Upper lobe of right lung (tissue), 1 donor: Measurements from ENCODE around the gene SFT2D1. TPM values are rescaled to one million over a fixed set of nuclear protein-coding genes. Genes with fewer than 3 reads are reported as not detected.

Source experiments
- ATAC-seq: fragments of 200-7000 bp; cut with Tn5 transposase; one replicate; pipeline ENCODE4 v1.9.1; 2020; ENCODE audit warnings: mild to moderate bottlenecking, moderate library complexity
- DNase-seq: peaks from one replicate; pipeline ENCODE4 v3.0.0-alpha.2; 2020
- H3K27ac ChIP-seq: fragments of 200-600 bp; one replicate; pipeline ENCODE4 v1.8.0; 2022
- H3K27me3 ChIP-seq: fragments of 200-600 bp; one replicate; pipeline ENCODE4 v1.8.0; 2022; ENCODE audit warnings: mild to moderate bottlenecking
- H3K36me3 ChIP-seq: fragments of 200-600 bp; one replicate; pipeline ENCODE4 v1.8.0; 2022
- H3K4me1 ChIP-seq: fragments of 200-600 bp; one replicate; pipeline ENCODE4 v1.8.0; 2022
- H3K4me3 ChIP-seq: fragments of 200-600 bp; one replicate; pipeline ENCODE4 v1.8.0; 2022; ENCODE audit warnings: mild to moderate bottlenecking
- H3K9me3 ChIP-seq: fragments of 200-600 bp; one replicate; pipeline ENCODE4 v1.8.0; 2022
- intact Hi-C: fragments of 100-400 bp; cut with DNase I; formaldehyde crosslinking; loops from one replicate; pipeline ENCODE4 v1.11.0; 2022
- total RNA-seq: library from RNA; stranded (reverse); fragmentation: NEBNext Ultra II Directional; extraction: Animal tissue kit (Norgen Biotek cat#: 25700); gene quantifications from one replicate; pipeline ENCODE4 v1.2.1, GENCODE V29; 2021
- TF ChIP-seq, protein P1 (sequence below): fragments of 200-600 bp; IDR thresholded peaks from one replicate; pipeline ENCODE4 v1.8.0; 2022; ENCODE audit warnings: antibody characterized with exemption
- donor health status: DM: no; HTN: yes; CAD: no; lungs with severe emphysema.

SFT2D1 gene
- total RNA-seq, 1 donor from 2014 or later, result 49.7 TPM

DNA sequence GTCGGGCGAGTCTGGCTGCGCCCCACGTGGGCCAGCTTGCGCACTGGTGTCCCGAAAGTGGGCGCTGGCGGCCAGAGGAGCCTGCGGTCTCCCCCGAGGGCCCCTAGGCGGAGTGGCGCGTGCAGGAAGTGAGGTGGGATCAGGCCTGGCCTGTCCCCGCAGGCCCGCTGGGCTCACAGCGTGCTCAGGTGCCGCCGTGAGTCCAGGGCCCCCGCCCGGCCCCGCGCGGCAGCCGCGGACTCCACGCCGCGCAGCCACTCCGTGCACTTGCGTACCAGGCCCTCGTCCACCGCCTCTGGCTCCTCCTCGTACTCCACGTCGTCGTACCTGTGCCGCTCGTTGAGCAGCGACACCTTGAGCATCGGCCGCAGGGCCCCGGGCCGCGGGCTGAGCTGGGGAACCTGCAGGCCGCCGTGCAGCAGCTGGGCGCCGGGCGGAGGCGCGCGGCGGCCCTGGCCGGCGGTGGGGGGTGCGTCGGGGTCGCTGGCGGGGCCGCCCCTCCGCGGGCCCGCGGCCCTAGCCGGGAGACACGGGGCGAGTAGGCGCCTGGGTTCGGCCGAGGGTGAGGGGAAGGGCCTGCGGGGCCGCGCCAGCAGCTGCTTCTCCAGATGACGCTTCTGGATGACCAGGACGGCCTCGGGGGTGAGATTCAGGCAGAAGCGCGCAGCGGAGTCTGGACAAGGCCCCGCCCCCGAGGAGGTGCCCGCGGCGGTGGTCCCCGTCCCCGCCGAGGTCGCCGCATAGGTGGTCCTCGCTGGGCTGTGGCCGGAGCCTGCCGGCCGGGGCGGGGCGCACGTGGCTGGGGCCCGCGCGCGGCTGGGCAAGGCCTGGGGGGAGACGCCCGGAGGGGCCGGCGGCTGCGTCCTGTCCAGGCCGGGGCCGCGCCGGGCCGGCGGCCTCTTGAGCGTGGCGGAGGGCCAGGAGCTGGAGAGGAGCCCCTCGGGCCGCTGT is 35.0 kb downstream of the SFT2D1 start:
- TF ChIP-seq, protein P1, sequence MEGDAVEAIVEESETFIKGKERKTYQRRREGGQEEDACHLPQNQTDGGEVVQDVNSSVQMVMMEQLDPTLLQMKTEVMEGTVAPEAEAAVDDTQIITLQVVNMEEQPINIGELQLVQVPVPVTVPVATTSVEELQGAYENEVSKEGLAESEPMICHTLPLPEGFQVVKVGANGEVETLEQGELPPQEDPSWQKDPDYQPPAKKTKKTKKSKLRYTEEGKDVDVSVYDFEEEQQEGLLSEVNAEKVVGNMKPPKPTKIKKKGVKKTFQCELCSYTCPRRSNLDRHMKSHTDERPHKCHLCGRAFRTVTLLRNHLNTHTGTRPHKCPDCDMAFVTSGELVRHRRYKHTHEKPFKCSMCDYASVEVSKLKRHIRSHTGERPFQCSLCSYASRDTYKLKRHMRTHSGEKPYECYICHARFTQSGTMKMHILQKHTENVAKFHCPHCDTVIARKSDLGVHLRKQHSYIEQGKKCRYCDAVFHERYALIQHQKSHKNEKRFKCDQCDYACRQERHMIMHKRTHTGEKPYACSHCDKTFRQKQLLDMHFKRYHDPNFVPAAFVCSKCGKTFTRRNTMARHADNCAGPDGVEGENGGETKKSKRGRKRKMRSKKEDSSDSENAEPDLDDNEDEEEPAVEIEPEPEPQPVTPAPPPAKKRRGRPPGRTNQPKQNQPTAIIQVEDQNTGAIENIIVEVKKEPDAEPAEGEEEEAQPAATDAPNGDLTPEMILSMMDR, result no peak
- Histone ChIP-seq H3K36me3 (no peaks in the 10 kb centered on the region), H3K9me3 (no peaks in the 10 kb centered on the region), H3K27me3 (peaks cover 55% of the 10 kb centered on the region), H3K4me3 (peak overlapping the region; percentile 46), H3K4me1 (peaks cover 13% of the 10 kb centered on the region), H3K27ac (no peak overlapping the region)
- intact Hi-C loops, result no loop called here
- no peak for DNase-seq
- ATAC-seq, result peak; percentile 57

DNA sequence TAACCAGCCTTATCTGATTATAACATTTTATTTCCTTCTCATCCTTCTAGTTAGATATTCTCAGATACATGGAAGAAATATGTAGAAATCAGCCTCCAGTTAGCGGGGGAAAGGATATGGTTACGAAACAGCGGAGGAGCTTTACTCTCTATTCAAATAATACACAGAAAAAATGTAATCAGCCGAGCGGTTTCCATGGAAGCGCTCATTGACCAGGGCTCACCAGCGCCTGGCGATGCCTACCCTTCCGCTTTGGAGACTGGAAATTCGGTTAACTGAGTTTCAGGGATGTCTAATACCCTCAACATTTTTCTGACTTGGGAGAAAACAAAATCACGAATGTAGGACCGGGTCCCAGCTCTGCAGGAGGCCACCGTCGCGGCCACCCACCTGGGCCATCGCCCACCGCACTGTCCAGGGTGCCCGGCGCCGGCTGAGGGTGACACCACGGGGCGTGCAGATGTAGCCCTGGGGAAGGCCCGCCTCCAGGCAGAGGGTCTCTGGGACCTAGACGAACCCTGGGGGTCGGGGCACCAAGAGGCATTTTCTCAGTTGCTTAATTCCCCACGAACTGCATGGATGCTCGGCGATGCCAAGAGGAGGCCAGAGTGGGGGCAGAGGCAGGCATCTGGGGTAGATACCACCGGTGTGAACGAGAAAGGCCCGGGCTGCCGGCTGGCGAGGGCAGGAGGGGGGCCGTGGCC is 35.8 kb downstream of the SFT2D1 start:
- no peaks in the 10 kb centered on the region for H3K9me3 ChIP-seq
- TF ChIP-seq, protein P1, result no peak
- peaks cover 57% of the 10 kb centered on the region for H3K27me3 ChIP-seq
- H3K4me3 ChIP-seq, result peak overlapping the region; percentile 21
- no peaks in the 10 kb centered on the region for H3K36me3 ChIP-seq
- ATAC-seq (peak; percentile 4), DNase-seq (no peak)
- intact Hi-C loops, result no loop called here
- H3K27ac ChIP-seq, result no peak overlapping the region
- peaks cover 13% of the 10 kb centered on the region for H3K4me1 ChIP-seq

DNA sequence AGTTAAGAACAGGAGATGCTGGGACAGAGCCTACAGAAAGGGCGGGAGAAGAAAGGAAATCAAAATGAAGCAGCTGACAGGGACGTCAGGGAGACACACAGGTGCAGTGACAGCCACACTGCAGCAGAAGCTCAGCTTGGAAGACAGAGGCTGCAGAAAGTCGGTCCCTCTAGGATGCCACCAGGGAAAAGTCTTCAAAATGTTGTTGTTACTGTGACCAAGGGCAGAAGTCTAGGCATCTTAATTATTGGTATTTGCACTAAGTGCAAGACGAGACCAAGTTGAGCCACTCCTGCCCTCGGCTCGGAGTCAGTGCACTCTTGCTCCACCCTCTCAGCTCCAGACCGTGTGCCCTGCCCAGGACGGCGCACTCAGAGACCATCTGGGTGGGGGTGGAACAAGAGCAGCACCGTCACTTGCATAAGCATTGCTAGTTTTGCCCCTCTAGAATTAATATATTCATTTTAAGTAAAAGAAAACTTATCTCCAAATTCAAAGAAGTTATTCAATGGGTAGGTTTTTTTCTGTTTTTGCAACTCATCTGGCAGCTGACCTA is 36.7 kb downstream of the SFT2D1 start:
- H3K36me3 ChIP-seq, result no peaks in the 10 kb centered on the region
- peaks cover 13% of the 10 kb centered on the region for H3K4me1 ChIP-seq
- TF ChIP-seq, protein P1, result no peak
- H3K27me3 ChIP-seq, result peaks cover 57% of the 10 kb centered on the region
- H3K9me3 ChIP-seq, result no peaks in the 10 kb centered on the region
- intact Hi-C loops, result no loop called here
- H3K27ac ChIP-seq, result no peak overlapping the region
- DNase-seq, result no peak
- no peak overlapping the region for H3K4me3 ChIP-seq
- ATAC-seq, result no peak

DNA sequence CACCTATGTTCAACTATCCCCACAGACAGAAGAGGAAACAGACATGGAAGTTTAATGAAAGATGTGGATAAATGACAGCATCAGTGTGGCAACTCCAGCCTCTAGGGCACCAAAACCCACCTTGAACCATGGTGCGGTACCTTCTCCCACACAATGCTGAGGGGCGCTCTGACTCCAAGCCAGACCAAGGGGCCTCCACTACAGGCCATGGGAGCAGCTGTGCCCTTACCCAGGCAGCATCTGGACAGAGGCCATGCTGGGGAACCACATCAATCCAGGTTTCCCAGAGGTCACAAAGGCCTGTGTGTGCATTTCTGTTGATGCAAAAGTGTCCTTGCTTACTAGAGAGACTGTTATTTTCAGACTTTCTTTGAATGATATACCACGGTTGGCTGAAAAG is 38.2 kb downstream of the SFT2D1 start:
- Histone ChIP-seq H3K9me3 (no peaks in the 10 kb centered on the region), H3K4me1 (peaks cover 13% of the 10 kb centered on the region), H3K27ac (no peak overlapping the region), H3K27me3 (peaks cover 53% of the 10 kb centered on the region), H3K36me3 (no peaks in the 10 kb centered on the region), H3K4me3 (no peak overlapping the region)
- ATAC-seq (no peak), DNase-seq (no peak)
- TF ChIP-seq, protein P1, result no peak
- intact Hi-C loops, result no loop called here

DNA sequence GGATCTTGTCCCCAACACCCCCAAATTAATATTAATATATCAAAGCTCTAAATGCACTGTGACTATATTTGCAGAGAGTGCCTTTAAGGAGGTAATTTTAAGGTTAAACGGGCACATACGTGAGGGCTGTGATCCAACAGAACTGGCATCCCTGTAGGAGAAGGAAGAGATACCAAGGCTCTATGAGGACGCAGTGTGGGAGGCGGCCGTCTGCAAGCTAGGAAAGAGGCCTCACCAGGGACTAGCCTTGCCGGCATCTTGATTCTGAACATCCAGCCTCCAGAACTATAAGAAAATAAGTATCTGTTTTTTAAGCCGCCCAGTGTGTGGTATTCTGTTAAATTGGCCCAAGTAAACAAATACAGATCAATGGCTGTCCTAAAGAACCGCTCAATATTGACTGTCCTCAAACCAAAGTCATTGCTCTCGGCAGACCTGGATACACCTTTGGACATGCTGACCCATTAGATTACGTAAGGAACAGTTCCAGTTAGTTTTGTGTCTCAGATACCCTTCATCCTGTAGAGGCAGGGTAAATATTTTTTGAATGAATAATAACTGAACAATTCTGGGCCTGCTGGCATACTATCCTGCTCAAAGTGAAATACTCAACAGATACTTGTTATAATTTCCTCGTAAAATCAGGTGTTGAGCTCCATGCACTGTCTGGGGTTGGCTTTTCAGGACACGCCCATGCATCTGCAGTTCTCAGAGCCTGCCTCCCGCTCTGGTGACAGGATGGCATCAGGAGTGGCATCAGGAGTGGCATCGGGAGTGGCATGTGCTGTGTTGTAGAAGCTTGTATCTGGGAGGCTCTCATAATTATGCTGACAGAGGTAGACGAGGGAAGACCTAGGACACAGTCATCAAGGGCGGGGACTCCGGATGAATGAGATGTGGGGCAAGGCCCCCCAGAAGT is 40.5 kb downstream of the SFT2D1 start:
- H3K27me3 ChIP-seq, result peaks cover 44% of the 10 kb centered on the region
- no peak for DNase-seq
- no peaks in the 10 kb centered on the region for H3K36me3 ChIP-seq
- TF ChIP-seq, protein P1, result no peak
- no peak for ATAC-seq
- H3K4me3 ChIP-seq, result no peak overlapping the region
- intact Hi-C loops, result no loop called here
- no peak overlapping the region for H3K27ac ChIP-seq
- H3K4me1 ChIP-seq, result peaks cover under 1% of the 10 kb centered on the region
- H3K9me3 ChIP-seq, result no peaks in the 10 kb centered on the region
